Measurements from ENCODE around the gene WDR45B.

Gene WDR45B

DNA sequence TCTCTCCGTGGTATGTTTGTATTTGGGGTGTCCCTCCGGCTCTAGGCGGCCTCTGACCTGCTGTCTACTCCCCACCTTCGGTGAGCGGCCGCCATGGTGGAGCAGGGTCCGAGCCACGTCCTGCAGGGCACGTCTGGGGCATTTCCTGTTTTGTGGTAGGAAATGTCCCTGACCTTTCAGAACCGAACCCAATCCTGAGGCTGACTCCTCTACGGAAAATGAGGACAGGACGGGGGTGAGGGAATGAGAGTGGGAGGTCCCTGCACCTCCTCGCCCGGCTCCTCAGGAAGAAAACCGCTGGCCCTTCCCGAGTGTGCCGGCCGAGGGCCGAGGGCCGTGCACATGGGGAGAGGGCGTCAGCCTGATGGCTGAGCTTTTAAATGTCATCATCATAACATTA lies 45.8 kb downstream of the WDR45B start:
- Histone ChIP-seq H3K9me3 (replicated peaks; ENCODE audit: low read length) (no peaks in the 10 kb centered on the region), H3K27me3 (ENCODE audit: control insufficient read depth, insufficient read depth, low read length) (no peaks in the 10 kb centered on the region), H3K4me3 (ENCODE audit: low read length) (no peak overlapping the region), H3K9ac (ENCODE audit: low read depth, low read length) (no peak overlapping the region), H3K36me3 (ENCODE audit: insufficient read depth, low read length) (peaks cover 71% of the 10 kb centered on the region), H3K4me2 (ENCODE audit: low read length) (no peak overlapping the region), H3K4me1 (ENCODE audit: control insufficient read depth, insufficient read depth, low read length) (peaks cover 20% of the 10 kb centered on the region)

GRCh38 chr17:82601447-82602000 lies 46.7 kb downstream of the WDR45B start:
- peaks cover 80% of the 10 kb centered on the region for H3K36me3 ChIP-seq (ENCODE audit: insufficient read depth, low read length)

DNA sequence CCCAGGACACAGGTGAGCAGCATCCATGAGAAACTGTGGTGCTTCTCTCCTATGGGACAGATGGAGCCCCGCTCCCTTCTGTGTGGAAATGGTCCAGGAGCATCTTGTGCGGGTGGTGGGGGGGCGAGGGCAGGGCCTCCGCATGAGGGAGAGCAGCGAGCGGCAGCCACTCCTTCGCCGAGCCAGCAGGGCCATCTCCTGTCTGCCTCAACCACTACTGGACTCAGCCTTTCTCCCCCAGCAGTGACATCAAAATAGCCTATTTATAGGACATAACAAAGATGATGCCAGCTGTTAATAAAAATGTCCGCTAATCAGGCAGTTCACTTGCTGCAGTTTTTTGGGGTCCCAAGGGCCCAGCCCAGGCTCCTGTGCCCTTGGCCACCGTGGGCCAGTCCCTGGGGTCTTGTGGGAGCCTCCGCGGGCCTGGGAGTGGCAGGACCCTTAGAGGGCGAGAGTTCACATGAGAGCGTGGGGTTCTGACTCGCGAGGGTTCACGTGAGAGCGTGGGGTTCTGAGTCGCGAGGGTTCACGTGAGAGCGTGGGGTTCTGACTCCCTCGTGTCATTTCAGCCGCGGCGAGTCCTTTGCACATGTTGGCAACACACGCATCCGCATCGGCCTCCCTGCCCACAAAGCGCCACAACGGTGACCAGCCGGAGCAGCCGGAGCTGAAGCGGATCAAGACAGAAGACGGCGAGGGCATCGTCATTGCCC lies 47.4 kb downstream of the WDR45B start:
- Histone ChIP-seq H3K4me2 (ENCODE audit: low read length) (no peak overlapping the region), H3K4me3 (ENCODE audit: low read length) (no peak overlapping the region), H3K9ac (ENCODE audit: low read depth, low read length) (no peak overlapping the region), H3K9me3 (replicated peaks; ENCODE audit: low read length) (no peaks in the 10 kb centered on the region), H3K4me1 (ENCODE audit: control insufficient read depth, insufficient read depth, low read length) (peaks cover 20% of the 10 kb centered on the region), H3K27me3 (ENCODE audit: control insufficient read depth, insufficient read depth, low read length) (no peaks in the 10 kb centered on the region), H3K36me3 (ENCODE audit: insufficient read depth, low read length) (peaks cover 80% of the 10 kb centered on the region)

More at GRCh38 chr17:82601447-82602000, 46.7 kb downstream of the WDR45B start:
- H3K4me3 ChIP-seq (ENCODE audit: low read length): no peak overlapping the region
- H3K4me1 ChIP-seq (ENCODE audit: control insufficient read depth, insufficient read depth, low read length): peaks cover 20% of the 10 kb centered on the region
- H3K9ac ChIP-seq (ENCODE audit: low read depth, low read length): no peak overlapping the region
- H3K27me3 ChIP-seq (ENCODE audit: control insufficient read depth, insufficient read depth, low read length): no peaks in the 10 kb centered on the region
- H3K4me2 ChIP-seq (ENCODE audit: low read length): no peak overlapping the region
- no peaks in the 10 kb centered on the region for H3K9me3 ChIP-seq (replicated peaks; ENCODE audit: low read length)

DNA sequence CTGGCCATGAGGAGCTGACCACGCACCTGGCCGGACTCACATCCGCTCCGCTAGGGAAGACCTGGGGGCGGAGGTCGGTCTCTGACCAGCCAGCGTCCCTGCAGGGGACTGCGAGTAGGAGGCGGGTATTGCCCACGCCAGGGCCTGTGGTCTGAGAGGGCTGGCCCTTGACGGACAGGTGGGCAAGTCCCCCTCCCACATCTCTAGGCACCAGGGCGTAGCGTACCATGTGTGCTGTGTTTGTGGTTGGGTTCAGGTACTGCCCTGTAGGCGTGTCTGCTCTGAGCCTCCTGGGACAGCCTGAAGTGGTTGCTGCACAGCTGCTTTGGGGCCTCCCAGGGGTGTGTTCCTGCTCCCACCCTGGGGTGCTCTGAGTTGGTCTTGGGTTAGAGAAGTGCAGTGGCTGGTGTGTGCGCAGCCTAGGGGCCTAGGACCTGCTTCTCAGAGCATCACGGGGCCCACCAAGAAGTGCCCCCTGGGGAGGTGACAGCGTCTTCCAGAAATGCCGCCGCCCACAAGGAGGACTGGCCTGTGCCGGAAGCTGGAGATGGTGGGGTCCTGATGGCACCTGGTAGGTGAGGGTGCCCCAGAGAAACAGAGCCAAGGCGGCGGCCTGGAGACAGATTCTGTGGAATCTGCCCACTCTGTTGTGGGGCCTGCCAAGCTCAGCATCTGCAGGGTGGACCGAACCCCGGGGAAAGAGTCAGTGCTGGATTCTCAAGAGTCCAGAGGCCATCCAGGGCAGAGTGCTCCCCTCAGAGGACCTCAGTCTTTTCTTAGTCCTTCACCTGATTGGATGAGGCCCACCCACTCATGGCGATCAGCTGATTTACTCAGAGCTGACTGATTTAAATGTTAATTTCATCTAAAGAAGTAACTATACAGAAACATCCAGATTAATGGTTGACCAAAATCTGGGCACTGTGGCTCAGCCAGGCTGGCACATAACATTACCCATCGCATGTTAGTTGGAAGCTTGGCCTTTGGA lies 48.3 kb downstream of the WDR45B start:
- no peak overlapping the region for H3K4me2 ChIP-seq (ENCODE audit: low read length)
- H3K4me1 ChIP-seq (ENCODE audit: control insufficient read depth, insufficient read depth, low read length): peaks cover 16% of the 10 kb centered on the region
- no peak overlapping the region for H3K4me3 ChIP-seq (ENCODE audit: low read length)
- H3K36me3 ChIP-seq (ENCODE audit: insufficient read depth, low read length): peaks cover 80% of the 10 kb centered on the region
- H3K27me3 ChIP-seq (ENCODE audit: control insufficient read depth, insufficient read depth, low read length): no peaks in the 10 kb centered on the region
- no peak overlapping the region for H3K9ac ChIP-seq (ENCODE audit: low read depth, low read length)
- H3K9me3 ChIP-seq (replicated peaks; ENCODE audit: low read length): no peaks in the 10 kb centered on the region

- peaks cover 72% of the 10 kb centered on the region for H3K36me3 ChIP-seq (ENCODE audit: insufficient read depth, low read length)
- no peak overlapping the region for H3K4me3 ChIP-seq (ENCODE audit: low read length)
- H3K27me3 ChIP-seq (ENCODE audit: control insufficient read depth, insufficient read depth, low read length): no peaks in the 10 kb centered on the region
- H3K9me3 ChIP-seq (replicated peaks; ENCODE audit: low read length): no peaks in the 10 kb centered on the region
- H3K4me2 ChIP-seq (ENCODE audit: low read length): no peak overlapping the region
- no peak overlapping the region for H3K9ac ChIP-seq (ENCODE audit: low read depth, low read length)
- H3K4me1 ChIP-seq (ENCODE audit: control insufficient read depth, insufficient read depth, low read length): peaks cover 21% of the 10 kb centered on the region
Observed at GRCh38 chr17:82598256-82599119, 49.8 kb downstream of the WDR45B start.

DNA sequence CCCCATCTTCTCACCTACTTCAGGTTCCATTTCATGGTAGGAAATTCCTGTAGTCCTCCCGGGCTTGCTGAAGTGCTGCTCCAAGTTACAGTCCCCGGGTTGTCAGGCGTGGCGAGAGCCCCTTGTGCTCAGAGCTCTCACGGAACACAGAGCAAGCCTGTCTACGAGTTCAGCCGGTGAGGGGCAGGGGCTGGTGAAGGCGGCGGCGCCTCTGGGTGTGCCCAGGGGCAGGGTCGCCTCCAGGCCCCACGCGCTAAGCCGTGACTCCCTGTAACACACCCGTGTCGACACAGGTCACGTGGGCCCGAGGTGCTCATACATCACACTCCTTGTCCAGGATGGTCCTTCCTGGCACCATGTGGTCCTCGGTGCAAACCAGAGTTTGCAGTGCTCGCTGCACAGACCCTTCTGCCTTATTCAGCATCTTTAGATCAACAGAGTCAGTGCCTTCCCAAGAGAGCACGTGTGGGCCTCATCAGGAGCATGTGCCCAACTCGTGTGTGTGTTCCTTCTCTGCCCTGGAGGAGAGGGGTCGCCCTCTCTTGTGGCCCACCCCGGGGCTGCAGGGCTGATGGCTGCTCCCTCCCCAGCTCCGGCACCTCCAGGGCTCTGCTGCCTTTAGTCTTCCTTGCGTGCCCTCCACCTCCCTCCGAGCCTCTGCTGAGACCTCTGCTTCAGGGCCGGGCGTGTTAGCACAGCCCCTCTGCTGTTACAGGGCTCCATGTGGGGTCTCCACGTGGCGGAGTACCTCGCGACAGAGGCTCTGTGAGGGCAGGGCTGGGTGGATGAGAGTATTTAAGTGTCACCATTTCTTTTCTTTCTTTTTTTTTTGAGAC lies 51.2 kb downstream of the WDR45B start:
- H3K36me3 ChIP-seq (ENCODE audit: insufficient read depth, low read length): peaks cover 59% of the 10 kb centered on the region
- H3K9ac ChIP-seq (ENCODE audit: low read depth, low read length): no peak overlapping the region
- no peaks in the 10 kb centered on the region for H3K27me3 ChIP-seq (ENCODE audit: control insufficient read depth, insufficient read depth, low read length)
- H3K4me2 ChIP-seq (ENCODE audit: low read length): no peak overlapping the region
- H3K9me3 ChIP-seq (replicated peaks; ENCODE audit: low read length): no peaks in the 10 kb centered on the region
- H3K4me1 ChIP-seq (ENCODE audit: control insufficient read depth, insufficient read depth, low read length): peaks cover 24% of the 10 kb centered on the region
- H3K4me3 ChIP-seq (ENCODE audit: low read length): no peak overlapping the region

- no peak overlapping the region for H3K4me3 ChIP-seq (ENCODE audit: low read length)
- peaks cover 28% of the 10 kb centered on the region for H3K4me1 ChIP-seq (ENCODE audit: control insufficient read depth, insufficient read depth, low read length)
- no peaks in the 10 kb centered on the region for H3K9me3 ChIP-seq (replicated peaks; ENCODE audit: low read length)
- H3K4me2 ChIP-seq (ENCODE audit: low read length): no peak overlapping the region
- H3K36me3 ChIP-seq (ENCODE audit: insufficient read depth, low read length): peaks cover 55% of the 10 kb centered on the region
- H3K27me3 ChIP-seq (ENCODE audit: control insufficient read depth, insufficient read depth, low read length): no peaks in the 10 kb centered on the region
- H3K9ac ChIP-seq (ENCODE audit: low read depth, low read length): no peak overlapping the region
Observed at GRCh38 chr17:82596296-82596695, 51.9 kb downstream of the WDR45B start.

DNA sequence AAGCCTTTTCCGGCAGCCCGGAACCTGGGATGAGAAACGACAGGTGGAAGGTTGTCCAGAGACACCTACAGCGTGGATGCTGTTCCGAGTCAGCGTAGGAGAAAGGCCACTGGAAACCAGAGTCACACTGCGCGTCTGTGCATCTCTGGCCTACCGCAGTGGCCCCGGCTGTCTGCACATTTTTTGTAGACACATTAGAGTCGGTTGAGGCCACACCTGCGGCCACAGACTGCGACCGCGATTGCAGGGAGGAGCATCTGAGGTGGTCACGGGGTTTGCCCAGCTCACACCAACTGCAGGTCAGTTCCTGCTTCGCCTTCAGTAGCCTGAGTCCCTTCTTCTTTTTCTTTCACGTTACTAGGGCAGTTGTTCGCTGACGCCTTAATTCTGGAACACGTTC lies 52.4 kb downstream of the WDR45B start:
- Histone ChIP-seq H3K27me3 (ENCODE audit: control insufficient read depth, insufficient read depth, low read length) (no peaks in the 10 kb centered on the region), H3K9me3 (replicated peaks; ENCODE audit: low read length) (no peaks in the 10 kb centered on the region), H3K4me1 (ENCODE audit: control insufficient read depth, insufficient read depth, low read length) (peaks cover 28% of the 10 kb centered on the region), H3K36me3 (ENCODE audit: insufficient read depth, low read length) (peaks cover 54% of the 10 kb centered on the region), H3K4me2 (ENCODE audit: low read length) (no peak overlapping the region), H3K9ac (ENCODE audit: low read depth, low read length) (no peak overlapping the region), H3K4me3 (ENCODE audit: low read length) (no peak overlapping the region)

DNA sequence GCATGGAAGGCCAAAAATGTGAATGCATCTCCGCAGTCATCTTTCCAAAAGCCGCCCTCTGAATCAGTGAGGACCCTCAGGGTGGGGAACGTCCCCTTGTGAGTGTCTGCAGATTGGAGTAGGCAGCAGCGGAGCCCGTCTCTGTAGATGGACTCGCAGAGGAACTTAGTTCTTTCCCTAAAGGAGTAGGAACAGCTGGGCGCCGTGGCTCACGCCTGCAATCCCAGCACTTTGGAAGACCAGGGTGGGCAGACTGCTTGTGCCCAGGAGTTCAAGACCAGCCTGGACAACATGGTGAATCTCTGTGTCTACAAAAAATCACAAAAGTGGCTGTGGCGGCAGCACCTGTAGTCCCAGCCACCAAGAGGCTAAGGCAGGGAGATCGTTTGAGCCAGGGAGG lies 53.7 kb downstream of the WDR45B start:
- Histone ChIP-seq H3K27me3 (ENCODE audit: control insufficient read depth, insufficient read depth, low read length) (no peaks in the 10 kb centered on the region), H3K4me3 (ENCODE audit: low read length) (no peak overlapping the region), H3K9ac (ENCODE audit: low read depth, low read length) (no peak overlapping the region), H3K9me3 (replicated peaks; ENCODE audit: low read length) (no peaks in the 10 kb centered on the region), H3K4me2 (ENCODE audit: low read length) (no peak overlapping the region), H3K36me3 (ENCODE audit: insufficient read depth, low read length) (peaks cover 41% of the 10 kb centered on the region), H3K4me1 (ENCODE audit: control insufficient read depth, insufficient read depth, low read length) (peaks cover 28% of the 10 kb centered on the region)

DNA sequence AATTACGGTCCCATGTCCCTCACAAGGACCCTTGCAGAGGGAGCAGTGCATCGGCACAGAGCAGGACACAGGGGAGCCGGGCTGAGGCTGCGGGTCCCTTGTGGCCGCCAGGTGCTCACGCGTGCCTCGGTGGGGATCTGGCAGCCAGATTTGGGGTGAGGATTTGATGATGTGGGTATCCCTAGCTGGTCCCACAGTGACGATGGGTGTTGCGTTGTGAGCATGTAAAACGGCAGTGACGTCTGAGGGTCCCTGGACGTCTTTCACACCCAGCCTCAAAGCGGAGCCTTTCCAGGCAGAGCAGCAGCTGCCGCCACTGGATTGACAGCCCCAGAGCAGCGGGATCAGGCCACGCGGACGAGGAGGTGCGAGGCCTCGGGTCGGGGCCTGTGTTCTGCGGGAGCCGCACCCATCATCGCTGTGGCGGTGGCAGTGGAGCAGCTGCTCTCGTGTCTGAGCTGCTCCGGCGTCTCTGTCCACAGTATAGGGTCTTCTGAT lies 54.6 kb downstream of the WDR45B start:
- Histone ChIP-seq H3K27me3 (ENCODE audit: control insufficient read depth, insufficient read depth, low read length) (no peaks in the 10 kb centered on the region), H3K9me3 (replicated peaks; ENCODE audit: low read length) (no peaks in the 10 kb centered on the region), H3K9ac (ENCODE audit: low read depth, low read length) (peak overlapping the region; percentile 77), H3K36me3 (ENCODE audit: insufficient read depth, low read length) (peaks cover 35% of the 10 kb centered on the region), H3K4me2 (ENCODE audit: low read length) (peak overlapping the region; percentile 98), H3K4me3 (ENCODE audit: low read length) (peak overlapping the region; percentile 73), H3K4me1 (ENCODE audit: control insufficient read depth, insufficient read depth, low read length) (peaks cover 24% of the 10 kb centered on the region)
